Activated T-helper 2 cell treated with anti-CD3 and anti-CD28 coated beads, Interferon-gamma antibody, Interleukin-2, Interleukin-4, amounts not matched to agents 10 μg/mL and 5 μg/mL and 100 μg/mL, durations not matched to agents 14 hours and 24 hours and 36 hours (primary cell): Measurements from ENCODE around the gene SMPX. TPM values are rescaled to one million over a fixed set of nuclear protein-coding genes. Genes with fewer than 3 reads are reported as not detected.

Source experiments
- DNase-seq: peaks from one replicate; pipeline ENCODE4 v3.0.0; 2021; ENCODE audit warnings: low spot score
- H3K27ac Mint-ChIP-seq: one replicate; pipeline ENCODE4 v1.8.0; 2021; ENCODE audit warnings: mixed read lengths
- H3K27me3 Mint-ChIP-seq: one replicate; pipeline ENCODE4 v1.8.0; 2021; ENCODE audit warnings: low read depth, mixed read lengths
- H3K36me3 Mint-ChIP-seq: one replicate; pipeline ENCODE4 v1.8.0; 2021; ENCODE audit warnings: low read depth, mixed read lengths
- H3K4me1 Mint-ChIP-seq: one replicate; pipeline ENCODE4 v1.8.0; 2021; ENCODE audit warnings: low read depth, mixed read lengths
- H3K4me3 Mint-ChIP-seq: one replicate; pipeline ENCODE4 v1.8.0; 2021; ENCODE audit warnings: low read depth, mild to moderate bottlenecking, moderate library complexity, mixed read lengths
- H3K9me3 Mint-ChIP-seq: one replicate; pipeline ENCODE4 v1.8.0; 2021; ENCODE audit warnings: mixed read lengths
- intact Hi-C: fragments of 100-400 bp; cut with micrococcal nuclease; formaldehyde crosslinking; loops from one replicate; pipeline ENCODE4 v1.15.1; 2023
- total RNA-seq: library from RNA; stranded (reverse); gene quantifications from 2 replicates; pipeline ENCODE4 v1.2.3, GENCODE V29; 2022

SMPX gene
- total RNA-seq, 1 donor from 2014 or later = not detected

DNA sequence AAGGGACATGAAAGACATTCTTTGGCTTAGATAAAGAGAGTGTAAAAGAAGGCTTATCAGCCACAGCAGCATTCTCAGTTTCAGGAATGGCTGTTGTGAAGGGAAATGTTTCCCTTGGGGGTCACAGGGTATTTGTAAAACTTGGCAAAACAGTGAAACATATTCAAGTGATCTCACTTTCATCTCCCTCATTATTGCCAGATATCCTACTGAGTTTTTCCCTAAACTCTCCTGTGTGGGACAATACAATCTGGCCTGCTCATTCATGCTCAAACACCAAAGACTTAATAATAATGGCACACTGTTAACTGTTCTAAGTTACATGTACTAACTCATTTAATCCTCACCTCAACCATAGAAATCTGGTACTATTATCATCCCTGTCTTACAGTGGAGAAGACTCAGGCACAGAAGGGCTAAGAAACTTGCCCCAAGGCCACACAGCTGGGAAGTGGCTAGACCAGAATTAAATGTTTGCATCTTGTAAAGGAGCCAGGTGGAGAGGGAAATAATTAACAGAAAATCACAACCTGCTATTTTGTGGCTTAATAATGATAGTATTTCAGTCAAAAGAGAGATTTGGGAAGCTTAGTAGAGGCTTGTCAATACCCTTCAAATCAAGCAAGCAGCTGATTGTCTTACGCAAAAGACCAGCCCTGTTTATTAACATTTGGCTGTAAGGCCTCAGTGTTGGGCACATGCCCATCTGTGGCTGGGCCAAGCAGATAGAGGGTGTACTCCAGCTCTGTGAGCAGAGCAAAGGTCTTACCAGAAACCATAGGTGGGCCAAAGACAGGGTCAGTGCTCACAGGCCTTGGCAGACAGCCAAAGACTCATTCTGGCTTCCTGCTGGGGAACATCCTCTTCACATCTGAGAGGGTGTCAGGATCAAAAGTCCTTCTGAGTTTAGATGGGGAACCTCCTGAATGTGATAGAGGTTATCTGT lies 17.3 kb downstream of the SMPX start:
- H3K27ac Mint-ChIP-seq = no peak overlapping the region
- intact Hi-C loops = no loop called here
- no peaks in the 10 kb centered on the region for H3K4me1 Mint-ChIP-seq
- DNase-seq = no peak
- H3K9me3 Mint-ChIP-seq = no peaks in the 10 kb centered on the region
- no peaks in the 10 kb centered on the region for H3K36me3 Mint-ChIP-seq
- peaks cover 7% of the 10 kb centered on the region for H3K27me3 Mint-ChIP-seq
- no peak overlapping the region for H3K4me3 Mint-ChIP-seq

DNA sequence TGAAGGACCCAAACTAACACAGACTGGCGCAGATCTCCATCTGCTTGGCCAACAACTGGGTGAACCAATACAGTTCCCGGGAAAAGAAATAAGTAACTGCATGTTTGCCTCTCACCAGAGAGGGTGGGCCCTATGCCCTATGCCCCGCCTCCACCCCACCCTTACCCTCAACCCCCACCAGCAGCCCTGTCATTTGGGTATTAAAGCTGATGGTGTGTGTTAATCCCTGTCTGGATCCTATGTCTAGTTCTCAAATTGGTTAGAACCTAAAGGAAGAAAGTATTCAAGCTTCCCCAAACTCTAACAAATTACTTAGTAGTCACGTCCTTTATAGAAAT lies 19.0 kb downstream of the SMPX start:
- Mint-ChIP-seq H3K27me3 (peaks cover 4% of the 10 kb centered on the region), H3K27ac (no peak overlapping the region), H3K9me3 (no peaks in the 10 kb centered on the region), H3K36me3 (no peaks in the 10 kb centered on the region), H3K4me3 (no peak overlapping the region), H3K4me1 (no peaks in the 10 kb centered on the region)
- intact Hi-C loops = no loop called here
- DNase-seq = no peak

DNA sequence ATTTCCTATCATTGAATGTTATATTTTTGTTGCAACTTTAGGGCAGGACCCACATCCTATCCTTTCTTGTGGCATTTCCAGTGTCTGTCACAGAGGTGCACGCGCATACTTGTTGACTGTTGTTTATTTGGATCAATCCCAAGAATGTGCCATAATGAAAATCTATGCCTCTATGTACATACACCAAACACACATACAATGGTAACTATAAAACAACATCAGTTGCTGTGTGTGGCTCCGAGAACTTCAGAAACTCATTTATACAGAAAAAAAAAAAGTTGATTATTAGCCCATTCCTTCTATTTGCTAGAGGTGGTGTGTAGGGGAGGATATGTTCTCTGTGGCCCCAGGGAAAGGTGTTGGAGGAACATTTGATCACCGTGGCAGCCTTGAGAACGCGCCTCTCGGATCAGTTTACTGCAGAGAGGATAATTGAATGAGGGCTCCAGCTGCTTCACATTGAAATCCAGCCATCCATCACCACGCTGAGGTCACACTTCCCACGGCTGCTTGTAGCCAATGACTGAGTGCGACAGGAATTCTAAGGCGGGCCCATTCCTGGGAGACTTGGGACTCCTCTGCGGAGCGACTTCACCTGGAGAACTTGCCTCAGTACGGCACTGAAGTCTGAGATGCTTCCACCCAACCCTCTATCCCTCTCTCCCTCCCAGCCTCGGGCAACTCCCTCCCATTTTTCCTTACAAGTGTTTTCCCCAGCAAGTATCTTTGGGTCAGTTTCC lies 19.5 kb downstream of the SMPX start:
- Mint-ChIP-seq H3K9me3 (no peaks in the 10 kb centered on the region), H3K4me3 (no peak overlapping the region), H3K36me3 (no peaks in the 10 kb centered on the region), H3K27me3 (peaks cover 4% of the 10 kb centered on the region), H3K4me1 (no peaks in the 10 kb centered on the region), H3K27ac (no peak overlapping the region)
- no peak for DNase-seq
- intact Hi-C loops = no loop called here

DNA sequence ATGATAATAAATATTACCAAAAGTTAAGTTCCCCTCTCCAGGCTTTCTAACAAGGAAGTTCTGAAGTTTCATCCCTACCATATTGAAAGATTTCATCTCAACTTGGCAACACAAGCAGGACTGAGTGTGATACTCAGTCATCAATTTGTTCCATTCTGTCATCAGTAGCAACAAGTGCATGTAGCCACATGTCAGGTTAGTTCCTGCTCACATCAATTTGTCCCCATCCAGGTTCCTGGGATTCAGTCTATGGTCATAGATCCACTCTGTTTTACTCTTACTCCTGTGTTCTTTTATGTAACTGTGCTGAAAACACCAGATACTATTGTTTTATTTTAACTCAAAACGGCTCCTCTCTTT lies 22.2 kb downstream of the SMPX start:
- intact Hi-C loops = no loop called here
- Mint-ChIP-seq H3K36me3 (no peaks in the 10 kb centered on the region), H3K4me3 (no peak overlapping the region), H3K27ac (no peak overlapping the region), H3K27me3 (peaks cover 4% of the 10 kb centered on the region), H3K9me3 (no peaks in the 10 kb centered on the region), H3K4me1 (no peaks in the 10 kb centered on the region)
- DNase-seq = no peak

DNA sequence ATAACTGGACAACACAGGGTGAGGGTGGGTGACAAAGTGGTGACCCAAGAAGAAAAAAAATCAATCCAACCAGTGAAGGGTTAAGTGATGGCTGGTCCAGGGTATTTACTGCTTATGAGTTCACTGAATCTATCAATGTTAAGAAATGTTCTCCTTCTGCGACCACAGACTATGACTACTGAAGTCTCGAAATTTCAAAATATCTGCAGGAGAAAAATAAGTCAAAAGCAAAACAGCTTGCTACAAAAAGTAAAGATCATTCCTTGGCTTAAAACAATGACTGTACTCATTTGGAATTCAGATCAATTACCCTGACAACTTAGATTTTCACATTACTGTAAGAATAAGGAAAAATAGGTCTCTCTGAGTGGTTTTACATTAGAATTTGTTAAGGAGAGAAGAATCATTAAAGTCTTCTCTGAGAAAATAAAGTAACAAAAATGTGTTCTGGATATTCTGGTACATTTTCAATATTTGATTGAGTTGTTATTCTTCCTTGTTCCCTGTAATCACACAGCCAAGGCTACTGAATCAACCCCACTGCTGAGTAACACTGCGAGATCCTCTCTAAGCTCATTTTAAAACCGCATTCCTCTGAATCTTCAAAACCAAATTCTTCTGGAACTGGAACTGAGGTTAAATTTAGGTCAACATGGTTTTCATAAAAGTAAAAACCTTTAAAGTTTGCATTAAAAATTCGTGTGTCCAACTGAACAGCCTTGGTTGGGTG lies 22.7 kb downstream of the SMPX start:
- intact Hi-C loops = no loop called here
- no peaks in the 10 kb centered on the region for H3K36me3 Mint-ChIP-seq

DNA sequence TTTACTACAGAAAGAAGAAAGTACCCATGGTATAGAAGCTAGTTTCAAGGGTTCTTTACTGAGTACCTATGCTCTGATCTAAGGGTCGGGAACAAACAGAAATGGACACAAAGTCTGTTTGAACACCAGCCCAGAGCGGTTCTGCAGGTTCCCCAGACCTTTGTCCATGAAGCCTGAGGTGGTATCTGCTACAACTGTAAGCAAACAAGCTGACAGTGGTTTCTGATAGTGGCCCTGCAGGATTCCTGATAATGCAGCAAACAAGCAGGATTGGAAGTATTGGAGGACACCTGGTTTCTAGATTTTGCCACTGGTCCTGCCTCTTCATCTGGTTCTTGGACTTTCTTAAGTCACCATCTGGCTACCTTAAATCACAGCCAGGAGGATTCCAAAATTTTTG lies 23.7 kb downstream of the SMPX start:
- intact Hi-C loops = no loop called here
- Mint-ChIP-seq H3K27ac (no peak overlapping the region), H3K4me3 (no peak overlapping the region), H3K9me3 (no peaks in the 10 kb centered on the region), H3K4me1 (no peaks in the 10 kb centered on the region), H3K36me3 (no peaks in the 10 kb centered on the region), H3K27me3 (peaks cover 2% of the 10 kb centered on the region)
- no peak for DNase-seq

More for the DNA sequence above, 22.7 kb downstream of the SMPX start:
- Mint-ChIP-seq H3K9me3 (no peaks in the 10 kb centered on the region), H3K4me3 (no peak overlapping the region), H3K27me3 (peaks cover 2% of the 10 kb centered on the region), H3K4me1 (no peaks in the 10 kb centered on the region), H3K27ac (no peak overlapping the region)
- DNase-seq = no peak

DNA sequence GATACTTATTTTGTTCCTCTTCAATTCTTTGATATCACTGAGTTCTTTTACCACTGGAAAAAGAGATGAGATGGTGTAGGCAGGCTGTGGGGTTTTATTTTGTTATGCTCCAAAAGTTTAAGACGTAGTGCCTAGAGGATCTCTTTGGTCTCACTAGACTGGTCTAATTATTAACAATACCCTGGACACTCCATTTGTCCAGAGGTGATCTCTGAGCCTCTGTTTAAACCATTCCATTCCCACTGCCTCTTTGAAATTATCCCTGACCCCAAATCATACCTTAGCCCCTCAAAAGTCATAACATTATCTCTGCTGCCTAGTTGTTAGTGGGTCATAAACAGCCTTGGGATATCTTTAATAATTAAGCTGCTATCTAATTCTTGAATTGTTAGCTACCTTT lies 24.2 kb downstream of the SMPX start:
- Mint-ChIP-seq H3K27ac (no peak overlapping the region), H3K27me3 (peaks cover 2% of the 10 kb centered on the region), H3K36me3 (no peaks in the 10 kb centered on the region), H3K4me1 (no peaks in the 10 kb centered on the region), H3K9me3 (no peaks in the 10 kb centered on the region), H3K4me3 (no peak overlapping the region)
- DNase-seq = no peak
- intact Hi-C loops = no loop called here

DNA sequence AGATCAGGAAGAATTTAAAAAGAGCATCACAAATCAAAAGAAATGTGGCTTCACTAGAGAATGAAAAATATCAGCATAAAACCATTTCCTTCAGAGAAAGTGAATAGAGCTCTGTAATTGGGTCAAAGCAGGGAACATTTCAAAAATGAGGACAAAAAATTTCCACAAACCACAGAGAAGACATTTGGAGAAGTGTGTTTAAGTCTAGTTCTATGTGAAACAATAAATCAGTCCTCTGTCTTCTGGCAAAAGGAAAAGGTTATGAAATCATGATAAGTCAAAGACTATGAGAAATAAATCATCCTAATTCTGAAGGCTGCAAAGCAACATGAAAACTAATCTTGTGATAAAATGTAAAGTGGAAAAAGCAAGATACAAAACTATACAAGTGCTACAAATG lies 27.9 kb downstream of the SMPX start:
- H3K9me3 Mint-ChIP-seq = no peaks in the 10 kb centered on the region
- no peak overlapping the region for H3K4me3 Mint-ChIP-seq
- intact Hi-C loops = no loop called here
- no peak overlapping the region for H3K27ac Mint-ChIP-seq
- no peak for DNase-seq
- H3K4me1 Mint-ChIP-seq = no peaks in the 10 kb centered on the region
- H3K36me3 Mint-ChIP-seq = no peaks in the 10 kb centered on the region
- peaks cover 2% of the 10 kb centered on the region for H3K27me3 Mint-ChIP-seq

DNA sequence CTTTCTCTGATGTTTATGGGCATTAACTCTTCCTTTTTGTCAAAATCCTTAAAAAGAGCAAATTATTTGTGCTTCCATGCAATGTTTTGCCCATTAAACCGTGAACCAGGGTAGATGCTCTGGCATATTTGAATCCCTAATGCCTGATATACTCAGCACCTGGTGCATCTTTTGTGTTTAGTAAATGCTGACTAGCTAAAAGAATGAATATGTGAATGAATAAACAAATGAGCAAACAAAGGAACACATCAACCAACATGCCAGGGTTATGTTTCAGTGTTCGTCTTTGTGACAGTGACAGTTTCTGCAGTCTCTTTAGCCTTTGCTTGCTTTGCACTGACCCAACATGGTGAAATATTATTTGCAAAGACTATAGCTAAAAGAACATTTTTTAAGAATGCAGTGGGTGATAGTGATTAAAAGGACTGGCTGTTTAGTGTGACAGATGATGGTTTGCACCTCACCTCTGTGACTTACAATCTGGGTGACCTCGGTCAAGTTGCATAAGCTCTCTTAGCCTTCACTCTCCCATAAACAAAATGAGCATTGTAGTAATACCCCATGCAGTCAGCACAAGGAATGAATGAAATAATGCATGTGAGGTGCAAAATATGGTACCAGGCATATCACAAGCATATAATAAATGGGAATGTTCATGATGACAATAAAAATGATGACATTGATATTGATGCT lies 29.5 kb downstream of the SMPX start:
- intact Hi-C loops = no loop called here
- no peak overlapping the region for H3K27ac Mint-ChIP-seq
- no peaks in the 10 kb centered on the region for H3K9me3 Mint-ChIP-seq
- H3K4me1 Mint-ChIP-seq = no peaks in the 10 kb centered on the region
- no peaks in the 10 kb centered on the region for H3K36me3 Mint-ChIP-seq
- H3K27me3 Mint-ChIP-seq = peaks cover 2% of the 10 kb centered on the region
- DNase-seq = no peak
- no peak overlapping the region for H3K4me3 Mint-ChIP-seq

DNA sequence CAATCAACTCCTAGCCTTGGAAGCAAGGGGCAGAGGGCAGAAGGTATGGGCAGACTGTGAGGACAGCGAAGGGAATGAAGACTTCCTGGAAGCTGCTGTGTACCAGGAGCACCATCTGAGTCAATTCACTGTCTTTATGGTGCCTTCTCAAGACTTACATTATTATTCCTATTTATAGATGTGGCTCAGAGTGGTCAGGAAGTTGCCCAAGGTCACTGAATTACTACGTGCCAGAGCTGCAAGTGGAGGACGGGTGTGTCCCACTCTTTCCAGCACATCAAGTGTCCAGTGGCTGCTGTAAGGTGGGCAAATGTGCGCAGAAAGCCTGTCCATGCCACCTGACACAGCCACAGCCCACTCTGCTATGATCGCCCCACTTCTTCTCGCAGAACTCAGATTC lies 32.0 kb downstream of the SMPX start:
- Mint-ChIP-seq H3K36me3 (no peaks in the 10 kb centered on the region), H3K9me3 (no peaks in the 10 kb centered on the region), H3K27me3 (peaks cover 2% of the 10 kb centered on the region), H3K4me1 (no peaks in the 10 kb centered on the region), H3K27ac (no peak overlapping the region), H3K4me3 (no peak overlapping the region)
- intact Hi-C loops = no loop called here
- DNase-seq = no peak

DNA sequence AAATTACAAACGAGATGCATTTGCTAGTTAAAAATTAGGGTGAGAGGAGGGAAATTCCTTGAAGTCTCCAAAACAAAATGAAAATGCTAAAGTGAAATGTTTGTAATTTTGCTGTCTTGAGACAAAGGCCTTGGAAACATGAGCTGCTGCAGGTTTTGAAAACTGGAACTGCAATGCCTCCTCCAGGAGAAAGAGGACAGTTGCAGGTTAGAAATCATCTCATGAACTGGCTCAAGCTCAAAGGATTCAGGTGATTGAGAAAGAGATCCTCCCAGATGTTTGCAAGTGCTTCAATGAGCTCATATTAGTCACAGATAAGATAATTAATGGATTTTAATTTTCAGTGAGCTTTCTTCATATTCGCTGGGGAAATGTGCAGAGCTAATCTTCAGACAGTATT lies 32.4 kb downstream of the SMPX start:
- Mint-ChIP-seq H3K36me3 (no peaks in the 10 kb centered on the region), H3K27ac (no peak overlapping the region), H3K4me1 (no peaks in the 10 kb centered on the region), H3K27me3 (peaks cover 2% of the 10 kb centered on the region), H3K9me3 (no peaks in the 10 kb centered on the region), H3K4me3 (no peak overlapping the region)
- intact Hi-C loops = no loop called here
- no peak for DNase-seq

DNA sequence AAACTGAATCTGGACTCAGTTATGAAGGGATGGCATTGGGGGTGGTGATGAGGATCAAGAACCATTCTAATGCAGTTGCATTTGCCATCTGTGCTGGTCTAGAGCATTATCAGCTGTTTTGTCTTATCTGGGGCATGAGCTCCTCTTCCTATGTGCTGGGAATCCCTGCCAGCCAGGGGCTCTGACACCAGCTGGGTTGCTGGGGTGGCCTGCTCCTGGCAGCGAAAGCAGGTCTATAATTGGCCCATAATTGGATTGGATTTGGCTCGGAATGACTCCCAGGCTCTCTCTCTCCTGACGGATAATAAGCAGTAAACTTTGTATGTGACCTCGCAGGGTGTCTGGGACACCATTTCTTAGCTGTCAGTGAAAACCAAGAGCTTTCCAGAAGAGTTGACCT lies 34.1 kb downstream of the SMPX start:
- H3K4me3 Mint-ChIP-seq = no peak overlapping the region

More for the DNA sequence above, 34.1 kb downstream of the SMPX start:
- DNase-seq = no peak
- Mint-ChIP-seq H3K27ac (no peak overlapping the region), H3K27me3 (peaks cover 2% of the 10 kb centered on the region), H3K4me1 (no peaks in the 10 kb centered on the region), H3K9me3 (no peaks in the 10 kb centered on the region), H3K36me3 (no peaks in the 10 kb centered on the region)
- intact Hi-C loops = no loop called here
